ENCODE data around the gene SCYGR8. TPM values are rescaled to one million over a fixed set of nuclear protein-coding genes. Genes with fewer than 3 reads are reported as not detected.

Gene SCYGR8
- total RNA-seq, 2 experiments from 2014 or later: not detected

GRCh38 chr2:227774895-227775842 is 29.5 kb downstream of the SCYGR8 start:
- no peak for DNase-seq (ENCODE audit: low spot score)
- ChIA-PET CTCF (ENCODE audit: unreplicated experiment) (interaction anchor here (0.5 kb wide), 1 partner anchor 310 kb away, joined by 5 read pairs; no protein-coding TSS in a partner anchor), POLR2A (no interaction called here)
- Histone ChIP-seq H3K79me2 (ENCODE audit: insufficient read depth, low read depth, low read length) (no peaks in the 10 kb centered on the region), H3K4me1 (ENCODE audit: insufficient read depth, low read length, poor library complexity, severe bottlenecking) (no peaks in the 10 kb centered on the region), H3K36me3 (ENCODE audit: insufficient read depth, low read length) (no peaks in the 10 kb centered on the region), H3K4me2 (ENCODE audit: low read length) (no peak overlapping the region), H3K4me3 (ENCODE audit: low read depth, low read length, poor library complexity, severe bottlenecking) (no peak overlapping the region), H3K27ac (ENCODE audit: low read depth, low read length, poor library complexity, severe bottlenecking) (no peak overlapping the region), H2AFZ (ENCODE audit: low read length) (no peak overlapping the region), H3K9me2 (ENCODE audit: insufficient read depth, low read length) (no peaks in the 10 kb centered on the region), H3K9me3 (ENCODE audit: low read length) (no peaks in the 10 kb centered on the region), H4K20me1 (ENCODE audit: insufficient read depth, low read length) (no peaks in the 10 kb centered on the region)
- TF ChIP-seq, protein P1, sequence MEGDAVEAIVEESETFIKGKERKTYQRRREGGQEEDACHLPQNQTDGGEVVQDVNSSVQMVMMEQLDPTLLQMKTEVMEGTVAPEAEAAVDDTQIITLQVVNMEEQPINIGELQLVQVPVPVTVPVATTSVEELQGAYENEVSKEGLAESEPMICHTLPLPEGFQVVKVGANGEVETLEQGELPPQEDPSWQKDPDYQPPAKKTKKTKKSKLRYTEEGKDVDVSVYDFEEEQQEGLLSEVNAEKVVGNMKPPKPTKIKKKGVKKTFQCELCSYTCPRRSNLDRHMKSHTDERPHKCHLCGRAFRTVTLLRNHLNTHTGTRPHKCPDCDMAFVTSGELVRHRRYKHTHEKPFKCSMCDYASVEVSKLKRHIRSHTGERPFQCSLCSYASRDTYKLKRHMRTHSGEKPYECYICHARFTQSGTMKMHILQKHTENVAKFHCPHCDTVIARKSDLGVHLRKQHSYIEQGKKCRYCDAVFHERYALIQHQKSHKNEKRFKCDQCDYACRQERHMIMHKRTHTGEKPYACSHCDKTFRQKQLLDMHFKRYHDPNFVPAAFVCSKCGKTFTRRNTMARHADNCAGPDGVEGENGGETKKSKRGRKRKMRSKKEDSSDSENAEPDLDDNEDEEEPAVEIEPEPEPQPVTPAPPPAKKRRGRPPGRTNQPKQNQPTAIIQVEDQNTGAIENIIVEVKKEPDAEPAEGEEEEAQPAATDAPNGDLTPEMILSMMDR (conservative IDR thresholded peaks at IDR 0.05; ENCODE audit: low read length): no peak
- intact Hi-C loops (cut with micrococcal nuclease; ENCODE audit: unreplicated experiment): no loop called here
- BruUV-seq (replicated peaks): no TSS peak

DNA sequence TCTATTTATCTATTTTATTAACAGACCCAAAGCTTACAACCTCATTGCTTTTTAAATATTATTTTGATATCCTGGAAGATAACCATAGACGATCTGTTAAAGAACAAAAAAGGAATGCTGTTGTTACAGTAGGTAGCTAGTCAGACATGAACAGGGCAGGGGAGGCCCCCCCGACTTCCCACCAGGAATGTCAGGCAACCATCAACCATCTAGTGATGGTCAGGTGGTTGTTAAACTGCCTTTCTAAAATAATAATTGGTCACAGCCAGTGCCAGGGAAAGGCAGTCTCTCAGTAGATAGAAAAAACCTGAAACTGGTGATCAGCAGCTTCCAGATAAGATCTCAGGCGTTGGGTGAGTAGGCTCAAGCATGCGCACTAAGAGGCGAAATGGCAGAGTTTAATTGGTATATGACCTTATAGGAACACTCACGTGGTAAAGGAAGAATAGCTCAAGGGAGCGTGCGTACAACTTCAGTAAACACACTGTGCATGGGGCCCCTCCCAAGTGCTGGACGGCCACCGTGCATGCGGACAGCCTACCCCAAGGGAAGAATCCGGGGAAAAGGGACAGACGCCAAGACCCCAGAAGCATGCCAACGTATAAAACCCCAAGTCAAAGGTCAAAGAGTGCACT is 35.4 kb downstream of the SCYGR8 start:
- Histone ChIP-seq H4K20me1 (ENCODE audit: insufficient read depth, low read length) (no peaks in the 10 kb centered on the region), H2AFZ (ENCODE audit: low read length) (no peak overlapping the region), H3K4me3 (ENCODE audit: low read depth, low read length, poor library complexity, severe bottlenecking) (no peak overlapping the region), H3K27ac (ENCODE audit: low read depth, low read length, poor library complexity, severe bottlenecking) (no peak overlapping the region), H3K79me2 (ENCODE audit: insufficient read depth, low read depth, low read length) (no peaks in the 10 kb centered on the region), H3K4me1 (ENCODE audit: insufficient read depth, low read length, poor library complexity, severe bottlenecking) (no peaks in the 10 kb centered on the region), H3K9me2 (ENCODE audit: insufficient read depth, low read length) (no peaks in the 10 kb centered on the region), H3K4me2 (ENCODE audit: low read length) (no peak overlapping the region), H3K9me3 (ENCODE audit: low read length) (no peaks in the 10 kb centered on the region), H3K36me3 (ENCODE audit: insufficient read depth, low read length) (no peaks in the 10 kb centered on the region)
- ChIA-PET POLR2A (no interaction called here), CTCF (ENCODE audit: unreplicated experiment) (no interaction called here)
- TF ChIP-seq, protein P1 (conservative IDR thresholded peaks at IDR 0.05; ENCODE audit: low read length): no peak
- no peak for TF ChIP-seq EZH2phosphoT487 (IDR thresholded peaks at IDR 0.05; ENCODE audit: borderline replicate concordance, low read depth, low read length)
- no peak for DNase-seq (ENCODE audit: low spot score)
- intact Hi-C loops (cut with micrococcal nuclease; ENCODE audit: unreplicated experiment): no loop called here
- no TSS peak for BruUV-seq (replicated peaks)

- Histone ChIP-seq H2AFZ (ENCODE audit: low read length) (no peak overlapping the region), H3K4me3 (ENCODE audit: low read depth, low read length, poor library complexity, severe bottlenecking) (no peak overlapping the region), H3K4me2 (ENCODE audit: low read length) (no peak overlapping the region), H3K79me2 (ENCODE audit: insufficient read depth, low read depth, low read length) (no peaks in the 10 kb centered on the region), H3K9me3 (ENCODE audit: low read length) (no peaks in the 10 kb centered on the region), H3K4me1 (ENCODE audit: insufficient read depth, low read length, poor library complexity, severe bottlenecking) (no peaks in the 10 kb centered on the region), H4K20me1 (ENCODE audit: insufficient read depth, low read length) (no peaks in the 10 kb centered on the region), H3K36me3 (ENCODE audit: insufficient read depth, low read length) (no peaks in the 10 kb centered on the region), H3K27ac (ENCODE audit: low read depth, low read length, poor library complexity, severe bottlenecking) (no peak overlapping the region), H3K9me2 (ENCODE audit: insufficient read depth, low read length) (no peaks in the 10 kb centered on the region)
- DNase-seq (ENCODE audit: low spot score): no peak
- no TSS peak for BruUV-seq (replicated peaks)
- intact Hi-C loops (cut with micrococcal nuclease; ENCODE audit: unreplicated experiment): no loop called here
- CTCF ChIA-PET (ENCODE audit: unreplicated experiment): no interaction called here
- no peak for TF ChIP-seq EZH2phosphoT487 (IDR thresholded peaks at IDR 0.05; ENCODE audit: borderline replicate concordance, low read depth, low read length)
- TF ChIP-seq, protein P1 (conservative IDR thresholded peaks at IDR 0.05; ENCODE audit: low read length): no peak
- POLR2A ChIA-PET: no interaction called here
Measured at GRCh38 chr2:227781841-227782240, 36.1 kb downstream of the SCYGR8 start.

All from OCI-LY7 (cell line).